Calu3 (cell line): ENCODE results near the gene KCNA5. TPM values are rescaled to one million over a fixed set of nuclear protein-coding genes. Genes with fewer than 3 reads are reported as not detected.

ENCODE experiments used
- BruUV-seq: library from RNA; stranded (reverse); fragments of 400-500 nt; replicated peaks from 2 replicates; lab custom pipeline; 2021; lab: Mats Ljungman, UMichigan
- CTCF ChIA-PET: fragments of 300-600 bp; sonication (Branson Sonifier 250); formaldehyde crosslinking; loops from one replicate; lab custom pipeline; 2022; ENCODE audit warnings: antibody characterized with exemption; lab: Charles Lee
- DNase-seq: peaks from one replicate; pipeline ENCODE4 v3.0.0; 2022
- H3K27ac Mint-ChIP-seq: one replicate; pipeline ENCODE4 v1.8.0; 2022; ENCODE audit warnings: mixed read lengths; ENCODE audit not compliant: unreplicated experiment
- H3K27me3 Mint-ChIP-seq: one replicate; pipeline ENCODE4 v1.8.0; 2022; ENCODE audit warnings: mixed read lengths; ENCODE audit not compliant: unreplicated experiment
- H3K36me3 Mint-ChIP-seq: one replicate; pipeline ENCODE4 v1.8.0; 2022; ENCODE audit warnings: mild to moderate bottlenecking, moderate library complexity, mixed read lengths; ENCODE audit not compliant: insufficient read depth, unreplicated experiment
- H3K4me1 Mint-ChIP-seq: one replicate; pipeline ENCODE4 v1.8.0; 2022; ENCODE audit warnings: mild to moderate bottlenecking, low read depth, mixed read lengths; ENCODE audit not compliant: unreplicated experiment
- H3K4me3 Mint-ChIP-seq: one replicate; pipeline ENCODE4 v1.8.0; 2022; ENCODE audit warnings: mild to moderate bottlenecking, low read depth, moderate library complexity, mixed read lengths; ENCODE audit not compliant: unreplicated experiment
- H3K9me3 Mint-ChIP-seq: one replicate; pipeline ENCODE4 v1.8.0; 2022; ENCODE audit warnings: low read depth, mixed read lengths; ENCODE audit not compliant: unreplicated experiment
- intact Hi-C: fragments of 100-400 bp; cut with micrococcal nuclease; formaldehyde crosslinking; loops from one replicate; pipeline ENCODE4 v1.10.0; 2022; ENCODE audit not compliant: unreplicated experiment
- total RNA-seq: library from RNA; stranded (reverse); gene quantifications from 2 replicates; pipeline ENCODE4 v1.2.3, GENCODE V29; 2022
- TF ChIP-seq, protein P1 (sequence below): fragments of 200-600 bp; IDR thresholded peaks from one replicate; pipeline ENCODE4 v1.8.0; 2022; ENCODE audit warnings: antibody characterized with exemption; ENCODE audit not compliant: unreplicated experiment

Gene KCNA5
- total RNA-seq, 1 experiment from 2014 or later: not detected

DNA sequence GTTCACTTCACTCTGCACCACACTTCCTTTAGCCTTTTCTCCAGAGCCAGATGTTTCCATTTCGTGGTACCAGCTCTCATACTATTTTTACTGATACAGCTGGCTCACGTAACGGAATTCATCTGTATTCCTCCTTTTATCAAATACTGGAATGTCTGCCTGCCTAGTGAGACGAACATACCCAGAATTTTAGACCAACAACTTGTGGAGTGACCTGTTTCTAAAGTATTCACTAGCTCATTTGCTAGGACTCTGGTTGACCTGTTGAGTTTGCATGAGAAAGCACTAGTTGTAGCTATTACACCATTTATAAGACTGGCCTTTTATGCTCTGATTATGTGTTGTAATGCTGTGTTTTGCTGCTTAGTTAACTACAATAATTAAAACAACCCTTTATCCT is 22.6 kb downstream of the KCNA5 start:
- Mint-ChIP-seq H3K27ac (no peak overlapping the region), H3K4me1 (no peaks in the 10 kb centered on the region)
- TF ChIP-seq, protein P1, sequence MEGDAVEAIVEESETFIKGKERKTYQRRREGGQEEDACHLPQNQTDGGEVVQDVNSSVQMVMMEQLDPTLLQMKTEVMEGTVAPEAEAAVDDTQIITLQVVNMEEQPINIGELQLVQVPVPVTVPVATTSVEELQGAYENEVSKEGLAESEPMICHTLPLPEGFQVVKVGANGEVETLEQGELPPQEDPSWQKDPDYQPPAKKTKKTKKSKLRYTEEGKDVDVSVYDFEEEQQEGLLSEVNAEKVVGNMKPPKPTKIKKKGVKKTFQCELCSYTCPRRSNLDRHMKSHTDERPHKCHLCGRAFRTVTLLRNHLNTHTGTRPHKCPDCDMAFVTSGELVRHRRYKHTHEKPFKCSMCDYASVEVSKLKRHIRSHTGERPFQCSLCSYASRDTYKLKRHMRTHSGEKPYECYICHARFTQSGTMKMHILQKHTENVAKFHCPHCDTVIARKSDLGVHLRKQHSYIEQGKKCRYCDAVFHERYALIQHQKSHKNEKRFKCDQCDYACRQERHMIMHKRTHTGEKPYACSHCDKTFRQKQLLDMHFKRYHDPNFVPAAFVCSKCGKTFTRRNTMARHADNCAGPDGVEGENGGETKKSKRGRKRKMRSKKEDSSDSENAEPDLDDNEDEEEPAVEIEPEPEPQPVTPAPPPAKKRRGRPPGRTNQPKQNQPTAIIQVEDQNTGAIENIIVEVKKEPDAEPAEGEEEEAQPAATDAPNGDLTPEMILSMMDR: no peak

DNA sequence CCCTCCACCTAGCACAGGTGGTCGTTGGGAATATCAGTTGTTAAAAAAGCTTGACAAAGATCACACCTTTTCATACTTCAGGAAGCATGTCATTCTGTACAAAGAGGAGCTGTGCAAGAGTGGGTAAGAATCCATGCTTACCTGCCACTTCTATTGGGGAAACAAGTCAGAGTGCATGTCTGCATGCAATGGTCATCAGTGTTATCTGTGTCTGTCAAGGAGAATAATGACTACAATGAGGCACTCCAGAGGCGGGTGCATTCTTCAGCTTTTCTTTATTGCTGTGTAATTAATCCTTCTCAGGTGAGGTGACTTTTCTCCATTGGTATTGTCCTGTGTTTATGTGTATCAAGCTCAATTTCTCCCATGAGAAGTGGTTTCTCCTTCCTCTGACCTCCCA is 24.4 kb downstream of the KCNA5 start:
- intact Hi-C loops: no loop called here
- CTCF ChIA-PET: no interaction called here
- Mint-ChIP-seq H3K9me3 (no peaks in the 10 kb centered on the region), H3K27ac (no peak overlapping the region), H3K4me1 (no peaks in the 10 kb centered on the region), H3K27me3 (peaks cover 55% of the 10 kb centered on the region), H3K36me3 (no peaks in the 10 kb centered on the region), H3K4me3 (no peak overlapping the region)
- DNase-seq: no peak
- no TSS peak for BruUV-seq
- TF ChIP-seq, protein P1: no peak

More for the DNA sequence above, 22.6 kb downstream of the KCNA5 start:
- CTCF ChIA-PET: no interaction called here
- intact Hi-C loops: no loop called here
- BruUV-seq: no TSS peak
- Mint-ChIP-seq H3K9me3 (no peaks in the 10 kb centered on the region), H3K4me3 (no peak overlapping the region), H3K27me3 (peaks cover 49% of the 10 kb centered on the region), H3K36me3 (no peaks in the 10 kb centered on the region)
- no peak for DNase-seq

DNA sequence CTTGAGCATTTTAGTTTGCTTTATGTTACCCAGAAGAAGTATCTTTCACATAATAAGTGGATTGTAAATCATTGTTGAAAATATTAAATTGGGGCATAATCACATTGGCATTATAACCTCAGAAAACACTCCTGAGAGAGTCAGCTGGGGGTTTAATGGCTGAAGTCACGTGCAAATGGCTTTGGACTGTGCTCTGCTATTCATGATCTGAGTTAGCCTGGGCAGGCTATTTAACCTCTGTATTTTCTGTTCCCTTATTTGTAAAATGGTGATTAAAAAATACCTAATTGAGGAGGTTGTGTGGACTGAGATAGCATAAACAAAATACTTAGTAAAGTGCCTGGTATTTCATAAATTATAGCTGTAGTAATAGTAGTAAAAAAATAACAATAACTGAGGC is 24.9 kb downstream of the KCNA5 start:
- TF ChIP-seq, protein P1: no peak
- DNase-seq: no peak
- Mint-ChIP-seq H3K9me3 (no peaks in the 10 kb centered on the region), H3K4me1 (no peaks in the 10 kb centered on the region), H3K36me3 (no peaks in the 10 kb centered on the region), H3K27me3 (peaks cover 56% of the 10 kb centered on the region), H3K27ac (no peak overlapping the region), H3K4me3 (no peak overlapping the region)
- intact Hi-C loops: no loop called here
- BruUV-seq: no TSS peak
- CTCF ChIA-PET: no interaction called here

DNA sequence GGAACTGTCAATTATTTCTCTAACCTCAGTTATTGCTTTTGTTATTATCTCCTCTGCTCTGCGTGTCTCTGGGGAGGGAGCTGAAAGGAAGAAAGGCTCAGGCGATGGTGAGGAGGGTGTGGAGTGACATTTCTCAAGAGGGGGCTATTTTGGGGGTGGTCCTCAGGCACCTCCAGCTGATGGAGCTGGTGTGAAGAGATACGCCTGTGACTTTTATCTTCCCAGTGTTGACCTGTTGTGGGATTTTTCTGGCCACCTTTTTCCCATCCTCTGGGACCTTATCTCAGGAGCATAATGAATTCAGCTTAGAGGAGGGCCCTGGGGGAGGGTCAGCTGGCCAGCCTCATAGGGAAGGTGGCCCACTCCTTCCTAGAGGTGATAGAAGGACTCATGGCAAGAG is 26.4 kb downstream of the KCNA5 start:
- CTCF ChIA-PET: interaction anchor here (1.3 kb wide), 1 partner anchor 9 kb away, joined by 3 read pairs; no protein-coding TSS in a partner anchor
- TF ChIP-seq, protein P1: no peak
- Mint-ChIP-seq H3K27me3 (peaks cover 49% of the 10 kb centered on the region), H3K9me3 (no peaks in the 10 kb centered on the region), H3K36me3 (no peaks in the 10 kb centered on the region), H3K4me3 (no peak overlapping the region), H3K27ac (no peak overlapping the region), H3K4me1 (no peaks in the 10 kb centered on the region)
- BruUV-seq: no TSS peak
- no peak for DNase-seq
- intact Hi-C loops: no loop called here
